Calu3 (cell line): ENCODE measurements around the gene ANKDD1A. TPM values are rescaled to one million over a fixed set of nuclear protein-coding genes. Genes with fewer than 3 reads are reported as not detected.

ENCODE experiments used
- BruUV-seq: library from RNA; stranded (reverse); fragments of 400-500 nt; replicated peaks from 2 replicates; lab custom pipeline; 2021; lab: Mats Ljungman, UMichigan
- CTCF ChIA-PET: fragments of 300-600 bp; sonication (Branson Sonifier 250); formaldehyde crosslinking; loops from one replicate; lab custom pipeline; 2022; ENCODE audit warnings: antibody characterized with exemption; lab: Charles Lee
- DNase-seq: peaks from one replicate; pipeline ENCODE4 v3.0.0; 2022
- H3K27ac Mint-ChIP-seq: one replicate; pipeline ENCODE4 v1.8.0; 2022; ENCODE audit warnings: mixed read lengths; ENCODE audit not compliant: unreplicated experiment
- H3K27me3 Mint-ChIP-seq: one replicate; pipeline ENCODE4 v1.8.0; 2022; ENCODE audit warnings: mixed read lengths; ENCODE audit not compliant: unreplicated experiment
- H3K36me3 Mint-ChIP-seq: one replicate; pipeline ENCODE4 v1.8.0; 2022; ENCODE audit warnings: mild to moderate bottlenecking, moderate library complexity, mixed read lengths; ENCODE audit not compliant: insufficient read depth, unreplicated experiment
- H3K4me1 Mint-ChIP-seq: one replicate; pipeline ENCODE4 v1.8.0; 2022; ENCODE audit warnings: mild to moderate bottlenecking, low read depth, mixed read lengths; ENCODE audit not compliant: unreplicated experiment
- H3K4me3 Mint-ChIP-seq: one replicate; pipeline ENCODE4 v1.8.0; 2022; ENCODE audit warnings: mild to moderate bottlenecking, low read depth, moderate library complexity, mixed read lengths; ENCODE audit not compliant: unreplicated experiment
- H3K9me3 Mint-ChIP-seq: one replicate; pipeline ENCODE4 v1.8.0; 2022; ENCODE audit warnings: low read depth, mixed read lengths; ENCODE audit not compliant: unreplicated experiment
- CTCF ChIP-seq: fragments of 200-600 bp; IDR thresholded peaks from one replicate; pipeline ENCODE4 v1.8.0; 2022; ENCODE audit warnings: antibody characterized with exemption; ENCODE audit not compliant: unreplicated experiment
- intact Hi-C: fragments of 100-400 bp; cut with micrococcal nuclease; formaldehyde crosslinking; loops from one replicate; pipeline ENCODE4 v1.10.0; 2022; ENCODE audit not compliant: unreplicated experiment
- total RNA-seq: library from RNA; stranded (reverse); gene quantifications from 2 replicates; pipeline ENCODE4 v1.2.3, GENCODE V29; 2022

Gene ANKDD1A
- total RNA-seq, 1 experiment from 2014 or later, result 0.42 TPM

GRCh38 chr15:64997066-64997465, 85.4 kb downstream of the ANKDD1A start:
- H3K4me1 Mint-ChIP-seq, result no peaks in the 10 kb centered on the region
- no peak overlapping the region for H3K27ac Mint-ChIP-seq
- no peaks in the 10 kb centered on the region for H3K36me3 Mint-ChIP-seq
- no peaks in the 10 kb centered on the region for H3K27me3 Mint-ChIP-seq
- BruUV-seq, result no TSS peak
- no peak for DNase-seq
- TF ChIP-seq CTCF, result no peak
- no peaks in the 10 kb centered on the region for H3K9me3 Mint-ChIP-seq
- CTCF ChIA-PET, result no interaction called here
- H3K4me3 Mint-ChIP-seq, result no peak overlapping the region
- intact Hi-C loops, result no loop called here

GRCh38 chr15:64997745-64998375, 86.2 kb downstream of the ANKDD1A start:
- no TSS peak for BruUV-seq
- H3K4me1 Mint-ChIP-seq, result no peaks in the 10 kb centered on the region
- no peak overlapping the region for H3K4me3 Mint-ChIP-seq
- no peaks in the 10 kb centered on the region for H3K27me3 Mint-ChIP-seq
- H3K27ac Mint-ChIP-seq, result no peak overlapping the region
- DNase-seq, result no peak
- CTCF ChIA-PET, result interaction anchor here (0.7 kb wide), 1 partner anchor 307 kb away, joined by 3 read pairs; no protein-coding TSS in a partner anchor
- H3K36me3 Mint-ChIP-seq, result no peaks in the 10 kb centered on the region
- no peaks in the 10 kb centered on the region for H3K9me3 Mint-ChIP-seq
- intact Hi-C loops, result no loop called here
- no peak for TF ChIP-seq CTCF

- no peaks in the 10 kb centered on the region for H3K27me3 Mint-ChIP-seq
- H3K9me3 Mint-ChIP-seq, result no peaks in the 10 kb centered on the region
- no peak overlapping the region for H3K27ac Mint-ChIP-seq
- no TSS peak for BruUV-seq
- no peaks in the 10 kb centered on the region for H3K36me3 Mint-ChIP-seq
- DNase-seq, result no peak
- H3K4me3 Mint-ChIP-seq, result no peak overlapping the region
- CTCF ChIA-PET, result no interaction called here
- H3K4me1 Mint-ChIP-seq, result no peaks in the 10 kb centered on the region
- intact Hi-C loops, result no loop called here
- TF ChIP-seq CTCF, result no peak
These were observed 93.3 kb downstream of the ANKDD1A start for GRCh38 chr15:65004993-65005392.

GRCh38 chr15:65006876-65007275, 95.2 kb downstream of the ANKDD1A start:
- no peak for DNase-seq
- Mint-ChIP-seq H3K27me3 (no peaks in the 10 kb centered on the region), H3K4me3 (no peak overlapping the region), H3K27ac (no peak overlapping the region), H3K9me3 (no peaks in the 10 kb centered on the region), H3K4me1 (no peaks in the 10 kb centered on the region), H3K36me3 (no peaks in the 10 kb centered on the region)
- intact Hi-C loops, result no loop called here
- no TSS peak for BruUV-seq
- CTCF ChIA-PET, result no interaction called here
- no peak for TF ChIP-seq CTCF

Other genes starting within 250 kb of the ANKDD1A start
- 1.4 and 1.6 TPM in 2 replicates for gene RBPMS2, start 136.3 kb upstream of the ANKDD1A start, total RNA-seq
- 33.9 and 51.5 TPM in 2 replicates for gene PIF1, start 86.3 kb upstream of the ANKDD1A start, total RNA-seq
- 2.0 and 2.4 TPM in 2 replicates for gene PLEKHO2, start 70.0 kb upstream of the ANKDD1A start, total RNA-seq
- gene SPG21, start 78.0 kb downstream of the ANKDD1A start, total RNA-seq, result 104 TPM in 2 replicates
- gene MTFMT, start 117.7 kb downstream of the ANKDD1A start, total RNA-seq, result 18.9 and 27.6 TPM in 2 replicates
- gene SLC51B, start 133.5 kb downstream of the ANKDD1A start, total RNA-seq, result not detected in 2 replicates
- gene RASL12, start 156.1 kb downstream of the ANKDD1A start, total RNA-seq, result 0.12 and 0.39 TPM in 2 replicates
- gene KBTBD13, start 164.8 kb downstream of the ANKDD1A start, total RNA-seq, result not detected in 2 replicates
- 5.2 TPM in 2 replicates for gene UBAP1L, start 203.3 kb downstream of the ANKDD1A start, total RNA-seq
- gene PDCD7, start 221.9 kb downstream of the ANKDD1A start, total RNA-seq, result 26.4 and 33.9 TPM in 2 replicates